NCI-H748 treated with DMSO at 0.1 percent for 48 hours (cell line): ENCODE data around the gene CENPO.
A peak's percentile ranks its signal among the peaks of the same experiment; 100 is the strongest.
"Not testable (repeated sequence)": the region's sequence is repeated elsewhere in the genome, so short reads cannot be mapped to it uniquely, and the experiment has no call there.

ENCODE experiments used
- DNase-seq: peaks from one replicate; lab custom pipeline; 2025; lab: John Stamatoyannopoulos, UW

CENPO gene

DNA sequence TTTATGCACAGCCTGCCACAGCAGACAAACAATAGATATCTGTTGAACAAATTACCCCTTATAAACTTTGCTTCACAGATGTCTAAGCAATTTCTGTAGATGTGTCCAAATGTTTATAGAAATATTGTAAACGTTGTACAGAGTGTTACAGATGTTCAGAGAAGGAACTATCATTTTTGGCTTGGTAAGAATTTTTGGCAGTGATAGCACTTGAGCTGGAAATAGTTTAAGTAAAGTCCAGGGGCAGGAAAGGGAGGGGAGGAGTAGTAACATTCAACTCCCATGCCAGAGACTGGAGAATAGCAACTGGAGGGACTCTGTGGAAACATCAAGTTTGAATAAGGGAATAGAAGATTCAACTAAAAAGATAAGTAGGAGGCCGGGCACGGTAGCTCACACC lies 4.4 kb upstream of the CENPO start:
- DNase-seq, result no peak

GRCh38 chr2:24791452-24791851 lies 1.8 kb upstream of the CENPO start:
- no peak for DNase-seq

DNA sequence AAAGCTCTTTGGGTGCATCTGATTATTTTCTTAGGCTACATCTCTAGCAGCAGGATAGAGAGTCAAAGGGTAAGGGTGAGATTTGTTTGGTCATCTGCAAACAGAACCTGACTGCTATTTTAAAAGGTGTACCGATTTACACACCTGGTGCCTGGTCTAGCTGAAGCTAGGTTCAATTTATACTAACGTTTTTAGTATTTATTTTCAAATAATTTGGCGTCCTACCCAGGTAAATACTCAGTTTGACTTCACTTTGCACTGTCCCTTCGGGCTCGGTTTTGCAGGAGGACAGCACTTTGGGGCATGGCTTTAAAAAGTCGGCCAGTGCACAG lies 717 bp upstream of the CENPO start:
- DNase-seq, result no peak

GRCh38 chr2:24793761-24794435 lies 673 bp downstream of the CENPO start:
- DNase-seq, result peak; percentile 36

DNA sequence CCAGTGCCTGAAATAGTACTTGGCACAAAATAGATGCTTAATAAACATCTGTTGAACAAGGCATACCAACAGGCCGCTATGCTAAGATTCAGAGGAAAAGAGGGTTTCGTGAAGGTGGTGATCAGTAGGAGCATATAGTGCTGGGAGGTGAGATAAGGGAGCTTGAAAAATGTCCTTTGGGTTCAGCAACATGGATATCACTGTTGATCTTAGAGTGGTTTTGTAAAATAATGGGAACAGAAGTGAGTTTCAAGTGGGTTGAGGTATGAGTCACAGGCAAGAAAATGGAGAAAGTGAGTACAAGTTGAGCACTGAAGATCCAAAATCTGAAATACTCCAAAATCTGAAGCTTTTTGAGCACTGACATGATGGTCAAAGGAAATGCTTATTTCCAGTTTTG lies 4.4 kb downstream of the CENPO start:
- no peak for DNase-seq

DNA sequence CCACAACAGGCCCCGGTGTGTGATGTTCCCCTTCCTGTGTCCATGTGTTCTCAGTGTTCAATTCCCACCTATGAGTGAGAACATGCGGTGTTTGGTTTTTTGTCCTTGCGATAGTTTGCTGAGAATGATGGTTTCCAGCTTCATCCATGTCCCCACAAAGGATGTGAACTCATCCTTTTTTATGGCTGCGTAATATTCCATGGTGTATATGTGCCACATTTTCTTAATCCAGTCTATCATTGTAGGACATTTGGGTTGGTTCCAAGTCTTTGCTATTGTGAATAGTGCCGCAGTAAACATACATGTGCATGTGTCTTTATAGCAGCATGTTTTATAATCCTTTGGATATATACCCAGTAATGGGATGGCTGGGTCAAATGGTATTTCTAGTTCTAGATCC lies 7.3 kb downstream of the CENPO start:
- DNase-seq, result not testable (repeated sequence)

DNA sequence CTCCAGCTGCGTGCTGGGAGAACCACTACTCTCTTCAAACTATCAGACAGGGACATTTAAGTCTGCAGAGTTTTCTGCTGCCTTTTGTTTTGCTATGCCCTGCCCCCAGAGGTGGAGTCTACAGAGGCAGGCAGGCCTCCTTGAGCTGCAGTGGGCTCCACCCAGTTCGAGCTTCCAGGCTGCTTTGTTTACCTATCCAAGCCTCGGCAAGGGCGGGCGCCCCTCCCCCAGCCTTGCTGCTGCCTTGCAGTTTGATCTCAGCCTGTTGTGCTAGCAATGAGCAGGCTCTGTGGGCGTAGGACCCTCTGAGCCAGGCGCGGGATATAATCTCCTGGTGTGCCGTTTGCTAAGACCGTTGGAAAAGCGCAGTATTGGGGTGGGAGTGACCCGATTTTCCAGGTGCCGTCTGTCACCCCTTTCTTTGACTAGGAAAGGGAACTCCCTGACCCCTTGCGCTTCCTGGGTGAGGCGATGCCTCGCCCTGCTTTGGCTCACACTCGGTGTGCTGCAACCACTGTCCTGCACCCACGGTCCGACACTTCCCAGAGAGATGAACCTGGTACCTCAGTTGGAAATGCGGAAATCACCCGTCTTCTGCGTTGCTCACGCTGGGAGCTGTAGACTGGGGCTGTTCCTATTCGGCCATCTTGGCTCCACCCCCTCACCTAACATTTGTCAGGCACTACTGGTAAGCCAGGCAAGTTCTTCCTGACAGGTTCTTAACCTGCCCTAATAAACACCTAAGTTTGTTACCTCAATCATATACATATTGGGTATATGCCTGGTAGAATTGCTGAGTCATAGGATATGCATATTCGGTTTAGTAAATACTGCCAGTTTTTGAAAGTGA lies 12.8 kb downstream of the CENPO start:
- not testable (repeated sequence) for DNase-seq

DNA sequence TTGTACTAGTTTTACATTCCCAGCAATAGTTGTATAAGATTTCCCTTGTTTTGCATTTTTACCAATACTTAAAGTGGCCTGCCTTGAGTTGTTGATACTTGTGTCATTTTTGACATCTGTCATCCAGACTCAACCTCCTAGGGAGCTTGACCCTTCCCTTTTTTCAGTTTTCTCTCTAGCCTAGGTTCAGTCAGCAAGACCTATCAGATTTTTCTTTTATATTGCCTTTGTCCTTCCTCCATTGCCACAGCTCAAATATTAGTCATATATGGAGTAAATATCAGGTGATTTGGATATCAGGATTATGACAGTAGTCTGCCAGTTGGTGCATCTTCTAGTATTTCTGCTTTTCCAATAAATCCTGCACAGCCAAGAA lies 13.4 kb downstream of the CENPO start:
- DNase-seq, result no peak

GRCh38 chr2:24809316-24810007 lies 16.2 kb downstream of the CENPO start:
- no peak for DNase-seq

DNA sequence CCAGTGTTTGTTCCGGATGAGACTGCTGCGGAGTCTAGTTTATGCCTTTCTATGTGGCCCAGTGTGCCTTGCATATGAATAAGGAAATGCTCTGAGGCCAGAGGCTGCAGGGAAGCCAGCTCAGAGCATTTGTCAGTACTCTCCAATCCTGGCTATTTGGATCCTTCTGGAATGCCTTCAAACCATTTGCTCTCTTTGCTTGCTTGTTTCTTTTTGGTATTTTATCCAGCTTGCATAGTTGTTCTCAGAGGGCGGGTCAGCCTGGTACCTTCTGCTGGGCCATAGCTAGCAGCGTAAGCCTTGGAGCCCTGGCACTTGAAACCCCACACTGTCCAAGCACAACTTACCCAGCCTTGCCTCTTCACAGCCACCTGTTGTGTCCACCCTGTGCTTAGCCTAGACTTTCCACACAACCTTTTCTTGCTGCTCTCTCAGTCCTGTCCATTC lies 20.5 kb downstream of the CENPO start:
- no peak for DNase-seq

DNA sequence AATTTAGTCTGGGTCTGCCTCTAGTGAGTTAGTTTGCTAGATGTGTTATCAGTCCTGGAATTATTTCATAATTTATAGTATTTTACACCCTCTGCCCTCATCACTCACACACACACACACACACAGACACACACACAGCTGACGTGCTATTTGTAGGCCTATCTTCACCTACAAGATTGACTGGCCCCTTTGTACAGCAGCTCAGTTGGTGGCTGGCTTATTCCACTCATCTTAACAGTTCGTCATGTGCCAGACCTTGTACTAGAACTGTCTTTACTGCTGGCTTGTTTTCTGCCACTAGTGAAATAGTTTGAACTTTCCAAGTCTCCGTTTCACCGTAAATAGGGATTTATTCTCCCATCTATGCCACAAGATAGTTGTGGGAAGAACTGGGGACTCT lies 21.3 kb downstream of the CENPO start:
- no peak for DNase-seq

GRCh38 chr2:24815171-24815570 lies 21.9 kb downstream of the CENPO start:
- DNase-seq, result no peak

- DNase-seq, result no peak
These were observed 23.2 kb downstream of the CENPO start for GRCh38 chr2:24816404-24816803.

- DNase-seq, result no peak
These were observed 23.7 kb downstream of the CENPO start for GRCh38 chr2:24816884-24817283.

- DNase-seq, result no peak
These were observed 25.5 kb downstream of the CENPO start for GRCh38 chr2:24818721-24819167.

- no peak for DNase-seq
These were observed 26.4 kb downstream of the CENPO start for GRCh38 chr2:24819442-24820174.

GRCh38 chr2:24820175-24820513 lies 26.9 kb downstream of the CENPO start:
- DNase-seq, result no peak

GRCh38 chr2:24820598-24821432 lies 27.6 kb downstream of the CENPO start:
- DNase-seq, result no peak

GRCh38 chr2:24821433-24821891 lies 28.2 kb downstream of the CENPO start:
- DNase-seq, result no peak

DNA sequence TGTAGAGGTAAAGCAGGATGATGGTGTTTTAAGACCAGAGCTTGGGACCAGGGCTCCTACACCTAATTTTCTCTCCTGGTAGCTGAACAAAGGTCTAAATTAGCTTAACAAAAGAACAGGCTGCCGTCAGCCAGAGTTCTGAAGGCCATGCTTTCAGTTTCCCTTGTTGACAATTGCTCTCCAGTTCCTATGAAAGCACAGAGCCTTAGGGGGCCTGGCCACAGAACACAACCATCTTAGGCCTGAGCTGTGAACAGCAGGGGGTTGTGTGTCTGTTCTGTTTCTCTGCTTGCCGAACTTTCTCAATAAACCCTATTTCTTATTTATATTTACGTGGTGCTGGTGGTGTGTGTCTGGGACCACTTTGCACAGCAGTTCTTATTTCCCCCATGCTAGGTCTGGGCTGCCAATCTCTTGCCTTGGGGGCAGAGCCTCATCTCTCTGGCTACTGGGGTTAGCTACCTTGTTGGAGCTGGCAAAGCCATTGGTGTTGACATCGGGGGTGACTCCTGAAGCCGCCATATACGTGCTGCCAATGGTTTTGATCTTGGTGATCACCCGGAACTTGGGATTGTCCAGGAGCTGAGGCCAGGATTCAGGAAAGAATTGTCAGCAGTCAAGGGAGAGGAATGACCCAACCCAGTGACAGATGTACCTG lies 29.0 kb downstream of the CENPO start:
- DNase-seq, result no peak

- no peak for DNase-seq
These were observed 30.9 kb downstream of the CENPO start for GRCh38 chr2:24824071-24824588.
